Lower leg skin (tissue), 4 donors: Measurements from ENCODE around the gene F2RL2. TPM values are rescaled to one million over a fixed set of nuclear protein-coding genes. Genes with fewer than 3 reads are reported as not detected.

Source experiments
- DNase-seq, 2 donors: peaks; one replicate each; pipeline ENCODE4 v3.0.0-alpha.2; 2019; ENCODE audit warnings: low spot score in 2 of 2
- H3K4me3 ChIP-seq: fragments of 200-600 bp; sonication (generic); 2 replicates; pipeline ENCODE4 v1.5.1; 2017; ENCODE audit warnings: mild to moderate bottlenecking, low read depth; ENCODE audit not compliant: poor library complexity, severe bottlenecking
- POLR2A ChIP-seq, 2 donors: fragments of 450-650 bp; IDR thresholded peaks; one replicate each; pipeline ENCODE4 v1.6.1; 2016 to 2017; ENCODE audit warnings: antibody characterized with exemption in 2 of 2, mild to moderate bottlenecking in 1 of 2, moderate library complexity in 1 of 2
- WGBS, 2 donors: methylation state at CpG; one replicate each; pipeline ENCODE4 v1.1.5; 2018; 5-methylcytosine and 5-hydroxymethylcytosine counted together
- intact Hi-C: fragments of 100-400 bp; cut with DNase I; formaldehyde crosslinking; loops from one replicate; pipeline ENCODE4 v1.15.0; 2023; ENCODE audit warnings: low total_unique reads
- total RNA-seq, 4 donors: library from RNA; depleted of rRNA; stranded (reverse); fragments of >200 nt; gene quantifications; one replicate each; pipeline ENCODE4 v1.1.0, GENCODE V29; 2016
- TF ChIP-seq, protein P1 (sequence below), 3 donors: fragments of 450-650 bp; IDR thresholded peaks; one replicate each; pipeline ENCODE4 v1.5.1; 2016; ENCODE audit warnings: antibody characterized with exemption in 3 of 3, mild to moderate bottlenecking in 3 of 3, moderate library complexity in 2 of 3

Gene F2RL2
- total RNA-seq, 4 donors from 2014 or later = 0.55 to 1.8 (median 1.2) TPM

DNA sequence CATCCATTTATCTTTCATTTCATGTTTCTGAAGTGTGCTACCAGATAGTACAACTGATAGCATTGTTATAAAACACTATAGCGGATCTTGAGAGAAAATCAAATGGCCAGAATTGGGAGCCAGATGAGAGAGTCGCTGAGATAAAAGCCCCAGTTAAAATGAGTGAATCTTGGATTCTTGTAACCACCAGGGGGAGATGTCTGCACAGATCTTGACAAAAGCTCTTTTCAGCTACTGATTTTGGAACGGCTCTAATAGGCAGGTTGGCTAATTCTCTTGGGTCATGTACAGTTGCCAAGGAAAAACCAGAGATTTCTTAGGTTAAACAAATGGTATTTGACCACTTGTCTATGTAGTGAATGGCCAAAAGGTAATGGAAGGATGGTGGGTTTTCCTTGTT is 21.7 kb downstream of the F2RL2 start:
- DNase-seq = peak in 1 of 2 donors; percentile 20
- no peak overlapping the region for H3K4me3 ChIP-seq
- 10% methylated on average over 3 of the region's 3 CpGs for WGBS, 2 donors
- no peak for TF ChIP-seq POLR2A (IDR thresholded peaks at IDR 0.05)
- TF ChIP-seq, protein P1, sequence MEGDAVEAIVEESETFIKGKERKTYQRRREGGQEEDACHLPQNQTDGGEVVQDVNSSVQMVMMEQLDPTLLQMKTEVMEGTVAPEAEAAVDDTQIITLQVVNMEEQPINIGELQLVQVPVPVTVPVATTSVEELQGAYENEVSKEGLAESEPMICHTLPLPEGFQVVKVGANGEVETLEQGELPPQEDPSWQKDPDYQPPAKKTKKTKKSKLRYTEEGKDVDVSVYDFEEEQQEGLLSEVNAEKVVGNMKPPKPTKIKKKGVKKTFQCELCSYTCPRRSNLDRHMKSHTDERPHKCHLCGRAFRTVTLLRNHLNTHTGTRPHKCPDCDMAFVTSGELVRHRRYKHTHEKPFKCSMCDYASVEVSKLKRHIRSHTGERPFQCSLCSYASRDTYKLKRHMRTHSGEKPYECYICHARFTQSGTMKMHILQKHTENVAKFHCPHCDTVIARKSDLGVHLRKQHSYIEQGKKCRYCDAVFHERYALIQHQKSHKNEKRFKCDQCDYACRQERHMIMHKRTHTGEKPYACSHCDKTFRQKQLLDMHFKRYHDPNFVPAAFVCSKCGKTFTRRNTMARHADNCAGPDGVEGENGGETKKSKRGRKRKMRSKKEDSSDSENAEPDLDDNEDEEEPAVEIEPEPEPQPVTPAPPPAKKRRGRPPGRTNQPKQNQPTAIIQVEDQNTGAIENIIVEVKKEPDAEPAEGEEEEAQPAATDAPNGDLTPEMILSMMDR (IDR thresholded peaks at IDR 0.05) = peak in 1 of 3 donors; percentile 27
- intact Hi-C loops = loop anchor here (5.0 kb wide), 1 partner anchor 171 kb away; no protein-coding TSS in a partner anchor

DNA sequence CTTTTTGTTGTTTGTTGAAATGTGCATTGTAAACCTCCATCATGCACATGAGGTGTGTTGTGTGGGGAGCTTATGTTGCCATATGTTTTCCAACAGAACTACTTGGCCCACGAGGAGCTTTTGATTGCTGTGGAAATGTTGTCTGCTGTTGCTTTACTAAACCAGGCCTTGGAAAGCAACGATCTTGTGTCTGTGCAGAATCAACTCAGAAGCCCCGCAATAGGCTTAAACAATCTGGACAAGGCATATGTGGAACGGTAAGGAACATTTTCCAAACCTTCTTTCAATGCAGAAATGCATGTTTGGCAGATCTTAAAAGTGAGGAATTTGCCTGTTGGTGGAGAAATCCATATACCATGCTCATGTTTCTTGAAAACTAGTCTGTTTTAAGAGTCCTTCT is 22.5 kb downstream of the F2RL2 start:
- DNase-seq = no peak
- WGBS, 2 donors = 66 to 67% methylated on average over 4 of the region's 4 CpGs
- no peak overlapping the region for H3K4me3 ChIP-seq
- TF ChIP-seq POLR2A (IDR thresholded peaks at IDR 0.05) = no peak
- TF ChIP-seq, protein P1 (IDR thresholded peaks at IDR 0.05) = no peak
- intact Hi-C loops = loop anchor here (5.0 kb wide), 1 partner anchor 172 kb away; no protein-coding TSS in a partner anchor

DNA sequence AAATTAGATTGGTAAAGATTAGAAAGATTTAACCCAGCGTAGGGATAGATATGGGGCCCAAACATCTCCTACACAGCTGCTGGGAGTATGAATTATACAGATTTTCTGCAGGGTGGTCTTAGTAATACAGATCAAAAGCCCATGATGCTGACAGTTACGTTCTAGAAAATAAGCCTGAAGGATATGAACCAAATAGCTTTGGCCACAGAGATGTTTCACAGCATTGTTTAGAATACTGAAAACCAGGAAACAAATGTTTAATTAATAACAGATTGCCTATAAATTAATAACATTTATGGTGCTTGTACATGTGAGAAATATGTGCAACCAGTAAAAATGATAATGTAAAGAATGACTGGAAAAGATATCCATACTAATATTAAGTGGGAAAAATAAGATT is 24.7 kb downstream of the F2RL2 start:
- intact Hi-C loops = no loop called here
- 84 to 92% methylated on average over 2 of the region's 2 CpGs for WGBS, 2 donors
- no peak overlapping the region for H3K4me3 ChIP-seq
- TF ChIP-seq POLR2A (IDR thresholded peaks at IDR 0.05) = no peak
- TF ChIP-seq, protein P1 (IDR thresholded peaks at IDR 0.05) = no peak
- no peak for DNase-seq

DNA sequence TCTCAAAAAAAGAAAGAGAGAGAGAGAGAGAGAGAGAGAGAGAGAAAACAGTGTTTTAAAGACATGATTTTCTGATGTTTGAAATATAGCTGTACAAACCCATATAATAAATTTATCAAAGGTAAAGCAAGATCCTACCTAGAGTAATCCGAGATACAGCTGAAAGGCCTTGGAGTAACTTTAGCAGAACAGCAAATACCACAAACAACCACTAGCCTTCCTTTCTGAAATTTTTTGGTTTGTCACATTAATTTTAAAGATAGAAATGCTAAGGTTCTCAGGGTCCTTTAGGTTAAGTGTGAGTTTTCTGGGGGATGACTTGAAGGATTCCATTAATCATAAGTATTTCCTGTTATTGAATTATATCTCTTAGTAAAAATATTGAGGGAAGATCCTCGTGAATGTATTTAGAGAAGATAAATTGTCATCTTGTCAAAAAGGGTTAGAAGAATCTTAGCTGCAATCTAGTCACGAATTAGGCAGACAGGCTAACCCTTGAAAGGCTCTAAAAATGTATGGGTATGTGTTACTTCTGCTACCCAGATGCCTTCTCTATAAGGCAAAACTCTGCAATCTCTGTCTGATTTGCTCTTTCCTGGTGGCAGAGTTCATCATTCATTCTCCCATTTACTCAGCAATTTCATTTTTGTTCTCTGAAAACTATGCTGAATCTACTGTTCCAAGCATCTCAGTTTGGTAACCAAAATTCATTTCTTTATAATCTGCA is 27.3 kb downstream of the F2RL2 start:
- H3K4me3 ChIP-seq = no peak overlapping the region
- DNase-seq = no peak
- WGBS, 2 donors = 79 to 87% methylated on average over 3 of the region's 3 CpGs
- intact Hi-C loops = no loop called here
- no peak for TF ChIP-seq POLR2A (IDR thresholded peaks at IDR 0.05)
- TF ChIP-seq, protein P1 (IDR thresholded peaks at IDR 0.05) = no peak

DNA sequence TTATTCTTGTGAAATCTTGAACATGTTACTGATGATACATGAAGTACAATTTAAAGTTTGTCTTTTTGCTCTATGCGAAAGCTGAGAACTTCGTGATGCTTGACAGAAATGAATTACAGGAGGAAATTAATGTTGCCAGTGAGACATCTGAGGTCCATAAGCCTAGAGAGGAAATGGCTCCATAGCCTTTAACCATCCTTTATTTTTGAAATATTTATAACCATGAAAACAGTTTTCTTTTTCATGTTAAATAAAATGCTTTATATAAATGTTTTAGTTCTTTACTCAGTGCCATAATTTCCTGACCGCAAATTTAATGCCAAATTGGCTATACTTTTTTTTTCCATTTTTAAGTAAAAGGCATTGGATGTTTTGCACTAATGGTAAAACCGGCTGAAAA is 29.1 kb downstream of the F2RL2 start:
- intact Hi-C loops = no loop called here
- no peak for TF ChIP-seq POLR2A (IDR thresholded peaks at IDR 0.05)
- TF ChIP-seq, protein P1 (IDR thresholded peaks at IDR 0.05) = no peak
- 69 to 72% methylated on average over 4 of the region's 4 CpGs for WGBS, 2 donors
- no peak for DNase-seq
- no peak overlapping the region for H3K4me3 ChIP-seq

DNA sequence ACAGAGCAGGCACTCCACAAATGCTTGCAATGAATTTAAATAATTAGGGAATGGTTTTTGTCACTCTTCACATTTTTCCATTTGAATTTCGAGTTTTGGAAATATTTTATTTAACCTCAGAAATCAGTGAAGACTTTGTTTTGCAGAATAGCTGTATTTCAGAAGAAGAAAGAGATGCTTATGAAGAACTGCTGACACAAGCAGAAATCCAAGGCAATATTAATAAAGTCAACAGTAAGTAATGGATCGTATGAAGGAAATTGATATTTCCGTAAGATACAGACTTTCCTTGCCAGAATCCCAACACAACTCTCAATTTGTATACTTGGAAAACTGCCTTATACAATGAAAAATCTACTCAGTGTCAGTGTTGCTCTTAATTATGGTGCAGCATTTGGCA is 30.5 kb downstream of the F2RL2 start:
- no peak for TF ChIP-seq POLR2A (IDR thresholded peaks at IDR 0.05)
- TF ChIP-seq, protein P1 (IDR thresholded peaks at IDR 0.05) = no peak
- H3K4me3 ChIP-seq = no peak overlapping the region
- intact Hi-C loops = no loop called here
- WGBS, 2 donors = 47 to 58% methylated on average over 3 of the region's 3 CpGs
- no peak for DNase-seq
